SW480 (cell line): Measurements from ENCODE around the gene CDH13.

Experiments used
- DNase-seq: peaks from one replicate; pipeline ENCODE4 v3.0.0-alpha.2; 2016; ENCODE audit warnings: low spot score

Gene CDH13

DNA sequence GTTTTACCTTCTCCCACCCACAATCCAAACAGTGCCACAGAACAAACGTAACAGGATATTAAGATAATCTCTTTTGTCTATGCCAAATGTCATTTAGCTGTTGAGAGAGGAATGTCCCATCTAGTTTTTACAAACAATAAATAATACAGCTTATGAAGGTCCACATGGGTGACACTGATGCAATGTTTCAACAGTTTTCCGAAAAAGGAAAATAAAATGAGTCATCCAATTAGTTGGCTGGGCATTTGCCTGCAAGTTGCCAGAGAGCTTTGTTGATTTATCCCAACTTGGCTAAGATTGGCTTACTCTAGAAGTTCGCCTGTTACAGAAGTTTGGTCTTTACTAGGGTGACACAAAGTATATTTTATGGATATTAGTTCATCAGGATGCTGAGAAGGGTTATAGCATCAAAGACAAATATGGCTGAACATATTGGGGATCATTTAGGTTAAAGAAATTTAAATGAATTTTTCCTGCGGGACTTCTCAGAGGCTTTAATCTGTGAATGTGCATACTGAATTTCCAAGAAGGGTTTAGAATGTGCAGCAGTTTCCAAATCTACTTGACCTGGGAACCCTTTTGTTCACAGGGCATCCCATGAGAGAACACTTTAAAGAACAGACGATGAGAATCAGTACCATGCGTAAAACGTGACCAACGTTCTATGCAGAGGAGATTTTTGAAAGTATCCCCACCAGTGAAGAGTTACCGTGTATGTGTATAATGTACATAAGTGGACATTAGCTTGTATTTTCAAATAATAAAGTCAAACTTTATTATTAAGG lies 73.1 kb downstream of the CDH13 start:
- peak; percentile 77 for DNase-seq

DNA sequence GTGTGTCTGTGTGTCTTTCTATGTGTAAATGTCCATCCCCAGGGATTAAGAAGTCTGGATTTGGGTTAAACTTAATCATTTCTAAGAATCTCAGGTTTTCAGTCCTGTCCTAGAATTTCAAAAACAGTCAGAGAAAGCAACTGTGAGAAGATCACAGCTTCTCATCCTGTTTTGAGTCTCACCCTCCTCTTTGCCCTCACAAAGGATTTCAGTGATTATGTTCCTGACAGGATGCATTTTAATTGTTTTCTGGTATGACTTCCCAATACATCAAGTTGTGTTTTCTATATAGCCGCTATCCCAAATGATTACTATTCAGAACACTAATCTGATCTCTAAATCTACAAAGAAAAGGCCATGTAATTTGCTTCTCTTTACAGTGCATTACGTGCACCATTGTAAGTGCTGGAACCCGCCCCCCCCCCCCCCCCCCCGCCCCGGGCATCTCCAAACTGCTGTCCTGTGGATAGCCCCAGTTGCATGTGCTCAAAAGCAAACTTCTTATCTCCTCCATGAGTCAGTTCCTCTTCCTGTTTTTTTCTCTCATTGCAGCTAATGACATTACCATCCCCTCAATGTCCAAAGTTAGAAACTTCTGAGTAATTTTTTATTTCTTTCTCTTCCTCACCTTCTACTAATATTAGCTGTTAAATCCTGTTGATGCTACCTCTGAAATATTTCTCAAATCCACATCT lies 73.9 kb downstream of the CDH13 start:
- peak; percentile 47 for DNase-seq

DNA sequence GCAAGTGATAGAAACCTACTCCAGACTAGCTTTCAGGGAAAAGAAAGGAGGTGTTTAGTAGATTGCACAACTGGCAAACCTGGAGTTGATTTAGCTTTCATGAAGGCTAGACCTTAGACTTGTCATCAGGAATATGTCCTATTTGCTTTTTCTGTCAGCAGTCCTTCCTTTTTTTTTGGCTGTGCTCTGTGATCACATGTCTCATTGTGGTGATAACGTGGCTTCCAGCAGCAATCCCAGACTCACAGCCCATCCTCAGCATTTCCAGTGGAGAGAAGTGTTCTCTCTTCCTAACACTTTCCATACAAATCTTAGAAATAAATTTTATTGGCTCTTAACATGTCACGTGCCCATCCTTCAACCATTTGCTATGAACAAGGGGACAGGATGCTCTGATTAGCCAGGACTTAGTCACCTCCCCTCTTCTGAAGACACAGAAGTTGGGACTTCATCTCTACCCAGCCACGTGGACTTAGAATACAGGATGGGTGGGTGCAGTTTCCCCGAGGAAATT lies 74.7 kb downstream of the CDH13 start:
- no peak for DNase-seq

DNA sequence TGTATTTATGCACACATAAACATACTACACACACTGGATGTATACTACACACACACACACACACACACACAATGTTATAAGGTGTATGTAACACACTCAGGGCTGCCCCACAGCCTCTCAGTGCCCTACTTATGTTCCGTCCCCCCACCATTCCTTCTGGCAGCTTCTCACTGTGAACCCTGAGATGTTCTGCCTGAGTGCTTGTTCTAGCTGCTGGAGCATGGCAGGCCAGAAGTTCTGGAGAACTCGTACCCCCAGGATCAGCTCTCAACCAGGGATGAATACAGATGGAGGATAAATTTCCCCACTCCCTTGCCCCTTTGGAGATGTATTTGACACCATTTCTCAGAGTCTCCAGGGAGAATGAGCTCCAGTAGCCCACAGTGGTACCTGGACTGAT lies 76.4 kb downstream of the CDH13 start:
- DNase-seq, result no peak

DNA sequence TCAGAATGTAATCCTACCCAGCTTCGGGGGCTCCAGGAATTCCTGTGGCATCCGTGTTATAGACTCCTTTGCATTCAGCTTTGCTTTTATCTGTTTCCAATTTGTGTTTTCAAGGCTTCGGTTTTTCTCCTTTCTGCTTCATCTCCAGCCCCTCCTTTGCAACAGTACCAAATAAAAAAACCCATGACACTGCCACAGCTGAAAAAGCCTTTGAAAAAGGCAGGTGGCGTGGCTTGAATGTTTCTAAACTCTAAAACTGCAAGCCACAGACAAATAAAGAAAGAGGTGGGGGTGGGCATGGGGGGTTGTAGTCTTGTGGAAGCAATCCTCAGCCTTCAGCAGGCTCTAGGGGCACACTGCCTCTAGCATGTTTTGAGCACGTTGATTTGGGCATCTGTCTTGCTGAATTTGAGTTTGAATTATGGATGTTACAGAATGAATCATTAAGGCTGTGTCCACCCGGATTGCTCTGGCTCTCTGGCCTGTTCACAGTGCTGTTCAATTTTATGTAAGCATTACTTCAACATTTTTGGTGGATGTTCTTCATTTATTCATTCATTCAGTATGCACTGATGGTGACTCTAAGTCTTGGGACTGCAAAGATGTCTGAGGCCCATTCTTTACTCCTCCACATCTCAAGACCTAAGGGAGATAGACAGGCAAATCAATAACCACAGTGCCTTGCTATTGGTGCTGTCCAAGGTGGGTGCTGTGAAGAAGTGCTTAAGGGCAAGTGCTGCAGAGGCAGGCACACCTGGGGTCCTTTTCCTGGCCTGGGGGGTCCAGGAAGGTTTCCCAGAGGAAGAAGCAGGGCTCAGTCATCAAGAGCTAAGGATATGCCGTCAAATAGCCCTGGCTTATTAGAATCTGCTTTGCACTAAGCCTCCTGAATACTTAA lies 77.4 kb downstream of the CDH13 start:
- peak; percentile 44 for DNase-seq

DNA sequence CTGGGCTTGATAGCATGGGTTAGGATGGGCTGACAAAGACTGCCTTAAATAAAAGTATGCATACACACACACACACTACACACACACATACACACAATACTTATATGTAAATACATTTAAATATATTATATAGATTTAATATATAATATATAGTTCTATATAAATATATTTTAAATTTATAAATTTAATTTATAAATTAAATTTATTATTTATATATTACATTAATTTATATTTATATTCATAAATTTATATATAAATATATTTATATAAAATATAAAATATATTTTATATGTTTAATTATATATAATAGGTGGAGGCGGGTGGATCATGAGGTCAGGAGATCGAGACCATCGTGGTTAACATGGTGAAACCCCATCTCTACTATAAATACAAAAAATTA lies 83.2 kb downstream of the CDH13 start:
- DNase-seq, result no peak

DNA sequence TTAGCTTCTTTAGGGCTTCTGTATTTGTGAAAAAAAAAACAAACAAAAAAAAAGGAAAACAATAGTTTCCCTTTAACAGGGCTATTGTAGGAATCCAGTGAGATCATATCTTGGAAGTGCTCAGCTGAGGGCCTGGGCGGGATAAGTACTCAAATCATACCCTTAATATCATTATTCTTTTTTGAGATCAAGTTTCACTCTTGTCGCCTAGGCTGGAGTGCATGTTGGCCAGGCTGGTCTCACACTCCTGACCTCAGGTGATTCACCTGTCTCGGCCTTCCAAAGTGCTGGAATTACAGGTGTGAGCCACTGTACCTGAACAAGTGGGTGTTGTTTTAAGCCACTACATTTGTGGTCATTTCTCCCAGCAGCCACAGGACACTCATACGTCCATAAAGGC lies 87.0 kb downstream of the CDH13 start:
- peak; percentile 73 for DNase-seq

DNA sequence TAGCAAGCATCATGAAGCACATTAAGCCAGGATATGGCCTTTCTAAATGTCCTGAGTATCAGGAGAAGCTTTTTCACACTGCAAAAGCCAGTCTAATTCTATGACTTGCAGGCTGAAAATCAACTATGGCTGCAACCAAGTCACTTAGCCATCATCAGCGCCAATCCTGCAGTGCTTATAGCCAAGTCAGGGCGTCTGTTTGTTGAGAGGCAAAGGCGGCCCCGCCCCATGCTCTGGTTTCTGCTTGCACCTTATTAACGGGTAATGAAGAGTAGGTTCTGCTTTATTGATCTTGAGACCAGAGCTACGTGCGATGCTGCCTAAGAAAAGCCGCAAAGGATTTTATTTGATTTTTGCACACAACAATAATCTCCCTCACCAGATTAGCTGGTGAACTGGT lies 88.4 kb downstream of the CDH13 start:
- DNase-seq, result no peak

DNA sequence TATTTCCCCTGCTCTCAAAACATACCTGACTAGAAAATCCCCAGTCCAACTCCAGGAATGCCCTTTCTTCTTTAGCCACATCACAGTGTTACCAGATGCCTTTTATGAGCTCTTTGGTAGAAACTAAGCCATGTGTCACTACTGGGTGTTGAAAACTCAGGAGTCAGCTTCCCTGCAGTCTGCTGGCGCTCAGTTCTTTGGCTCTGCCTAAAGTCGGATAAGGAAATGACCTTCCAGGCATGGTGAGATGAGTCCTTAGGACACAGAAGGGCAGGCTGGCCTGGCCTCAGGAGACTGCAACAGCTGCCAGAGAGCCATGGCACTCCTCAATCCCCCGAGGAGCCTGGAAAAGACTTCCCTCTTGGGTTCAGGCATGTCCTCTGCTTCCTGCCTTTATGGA lies 89.1 kb downstream of the CDH13 start:
- DNase-seq, result peak; percentile 62

DNA sequence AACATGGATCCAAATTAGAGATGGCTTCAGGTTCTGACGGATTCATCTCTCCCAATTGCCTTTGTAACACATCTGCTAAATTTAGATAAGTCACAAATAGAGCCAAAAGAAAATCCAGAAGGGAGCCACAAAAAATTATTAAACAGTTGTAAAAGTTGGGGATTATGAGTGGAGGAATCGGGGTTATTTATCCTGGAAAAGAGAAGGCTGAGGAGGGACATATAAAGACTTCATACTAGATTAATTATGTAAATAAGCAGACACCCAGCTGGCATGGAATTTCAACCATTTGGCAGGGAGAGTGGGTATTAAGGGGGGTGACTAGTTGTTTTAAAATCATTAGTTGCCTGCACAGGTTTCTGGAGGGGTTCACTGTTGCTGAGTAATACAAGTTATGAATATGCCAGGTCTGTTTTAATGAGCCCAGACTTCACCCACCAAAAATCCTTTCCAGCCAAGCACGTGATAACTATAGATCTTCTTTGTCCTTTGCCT lies 89.6 kb downstream of the CDH13 start:
- DNase-seq, result no peak

DNA sequence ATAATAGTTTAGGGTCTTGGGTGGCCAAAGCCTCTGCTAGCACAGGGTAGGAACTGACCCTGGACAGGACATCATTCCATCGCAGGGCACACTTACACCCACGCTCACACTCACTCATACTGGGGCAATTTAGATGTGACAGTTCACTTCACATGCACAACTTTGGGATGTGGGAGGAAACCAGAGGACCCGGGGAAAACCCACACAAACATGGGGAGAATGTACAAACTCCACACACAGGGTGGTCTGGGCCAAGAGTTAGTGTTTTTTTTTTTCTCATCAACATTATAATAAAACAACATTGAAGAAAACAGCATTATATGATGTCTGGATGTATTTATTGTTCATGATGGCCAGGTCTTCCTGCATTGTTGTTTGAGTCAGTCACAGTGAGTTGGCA lies 93.6 kb downstream of the CDH13 start:
- DNase-seq, result no peak

DNA sequence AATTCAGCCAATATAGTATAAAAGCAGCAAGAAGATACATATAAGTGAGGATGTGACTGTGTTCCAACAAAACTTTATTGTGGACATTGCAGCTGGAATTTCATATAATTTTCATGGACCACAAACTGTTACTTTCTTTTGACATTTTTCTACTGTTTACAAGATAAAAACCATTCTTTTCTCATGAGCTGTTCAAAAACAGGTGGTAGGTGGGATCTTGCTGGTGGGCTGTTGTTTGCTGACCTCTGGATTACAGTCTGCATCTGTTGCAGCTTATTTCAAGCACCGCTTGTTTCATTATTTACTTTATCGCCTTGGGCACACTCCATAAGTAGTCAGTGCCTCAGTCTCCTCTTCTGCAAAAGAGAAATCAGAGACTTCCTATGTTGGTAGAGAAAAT lies 99.5 kb downstream of the CDH13 start:
- no peak for DNase-seq

DNA sequence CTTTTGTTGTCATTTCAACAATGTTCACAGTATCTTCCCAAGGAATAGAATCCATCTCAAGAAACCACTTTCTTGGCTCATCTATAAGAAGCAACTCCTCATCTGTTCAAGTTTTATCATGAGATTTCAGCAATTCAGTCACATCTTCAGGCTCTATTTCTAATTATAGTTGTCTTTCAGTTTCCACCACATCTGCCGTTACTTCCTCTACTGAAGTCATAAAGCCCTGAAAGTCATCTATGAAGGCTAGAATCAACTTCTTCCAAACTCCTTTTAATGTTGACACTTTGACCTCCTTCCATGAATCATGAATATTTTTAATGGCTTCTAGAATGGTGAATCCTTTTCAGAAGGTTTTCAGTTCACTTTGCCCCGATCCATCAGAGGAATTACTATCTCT lies 102.1 kb downstream of the CDH13 start:
- DNase-seq, result no peak

DNA sequence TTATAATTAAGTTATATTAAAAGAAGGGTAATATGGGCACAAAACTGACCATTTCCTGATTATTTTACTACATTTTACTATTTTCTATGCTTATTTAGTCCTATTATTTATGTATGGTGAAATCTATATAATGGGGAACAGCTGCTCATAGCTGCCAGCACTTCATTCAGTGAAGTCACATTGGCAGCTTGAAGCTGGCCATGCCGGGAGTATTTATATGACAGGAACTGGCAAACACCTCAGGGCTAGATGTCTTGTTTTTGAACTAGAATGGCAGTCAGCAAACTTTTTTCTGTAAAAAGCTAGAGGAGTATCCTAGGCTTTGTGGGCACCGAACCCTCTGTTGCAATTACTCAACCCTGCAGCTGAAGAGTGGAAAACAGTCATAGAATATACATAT lies 104.1 kb downstream of the CDH13 start:
- no peak for DNase-seq

DNA sequence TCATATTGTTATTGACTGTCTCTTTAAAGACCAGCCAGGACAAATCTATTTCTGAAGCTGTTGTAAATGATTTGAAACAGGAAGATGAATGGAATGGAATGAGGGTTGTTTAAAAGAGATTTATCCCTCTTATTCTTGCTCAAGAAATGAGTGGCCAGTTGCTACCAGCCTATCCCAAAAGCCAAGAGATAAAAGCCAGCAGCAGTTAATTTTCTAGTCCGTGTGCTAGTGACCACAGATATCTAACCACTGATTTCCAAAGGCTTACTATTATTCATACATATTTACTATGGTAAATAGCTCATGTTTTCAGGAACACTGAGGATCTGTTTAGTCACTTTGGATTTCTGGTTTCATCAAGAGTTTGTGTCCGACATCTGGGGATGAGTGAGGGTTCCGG lies 105.7 kb downstream of the CDH13 start:
- DNase-seq, result no peak

DNA sequence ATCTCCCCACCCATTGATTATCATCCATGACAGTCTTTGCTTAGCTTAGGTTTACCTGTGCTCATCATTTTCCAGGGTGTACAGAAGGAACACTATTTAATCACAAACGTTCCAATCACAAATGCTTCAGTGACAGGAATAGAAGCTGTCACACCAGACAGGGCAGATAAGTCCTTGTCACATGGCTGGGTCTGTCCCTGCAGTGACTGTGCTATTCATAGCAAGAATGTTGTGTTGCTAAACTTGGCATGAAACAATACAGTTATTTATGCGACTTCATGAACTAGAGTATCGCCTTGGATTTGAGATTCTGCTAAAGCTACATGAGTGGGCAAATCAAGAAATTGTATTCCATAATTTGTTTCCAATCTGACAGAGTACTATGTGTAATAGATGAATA lies 108.4 kb downstream of the CDH13 start:
- DNase-seq, result no peak

DNA sequence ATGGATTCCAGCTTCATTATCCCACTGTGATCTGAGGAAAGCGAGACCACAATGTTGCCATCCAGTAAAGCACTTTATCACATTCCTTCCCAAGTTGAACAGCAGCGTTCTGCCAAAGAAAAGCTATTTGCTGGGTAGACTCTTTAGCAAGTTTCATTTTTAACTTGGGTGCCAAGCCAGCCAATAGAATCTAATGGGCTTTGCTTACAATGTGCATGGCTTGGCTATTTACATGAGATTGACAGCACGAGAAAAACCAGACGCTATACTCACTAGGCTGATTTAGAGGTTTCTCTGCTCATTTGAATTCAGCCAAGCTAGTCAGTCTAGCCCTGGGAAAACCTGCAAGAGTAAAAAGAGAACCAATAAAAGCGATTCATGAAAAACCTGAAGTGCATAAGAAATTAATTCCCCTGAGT lies 108.9 kb downstream of the CDH13 start:
- no peak for DNase-seq

DNA sequence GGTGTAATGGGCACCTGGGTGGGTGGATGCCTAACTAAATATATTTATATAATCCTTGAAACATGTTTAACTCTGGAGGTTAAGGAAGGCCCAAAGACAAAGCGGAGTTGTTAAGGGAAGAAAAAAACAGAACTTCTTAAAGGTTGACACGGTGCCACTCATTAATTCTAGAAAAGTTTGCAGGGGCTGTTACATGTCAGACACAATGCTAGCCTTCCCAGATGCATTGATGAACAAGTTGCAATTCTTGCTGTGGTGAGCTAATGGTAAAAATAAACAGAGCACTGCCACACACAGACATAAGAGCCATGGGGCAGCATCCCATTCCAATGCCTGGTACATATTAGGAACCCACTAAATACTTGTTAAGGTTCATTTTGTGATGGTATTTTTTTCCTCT lies 109.5 kb downstream of the CDH13 start:
- no peak for DNase-seq

DNA sequence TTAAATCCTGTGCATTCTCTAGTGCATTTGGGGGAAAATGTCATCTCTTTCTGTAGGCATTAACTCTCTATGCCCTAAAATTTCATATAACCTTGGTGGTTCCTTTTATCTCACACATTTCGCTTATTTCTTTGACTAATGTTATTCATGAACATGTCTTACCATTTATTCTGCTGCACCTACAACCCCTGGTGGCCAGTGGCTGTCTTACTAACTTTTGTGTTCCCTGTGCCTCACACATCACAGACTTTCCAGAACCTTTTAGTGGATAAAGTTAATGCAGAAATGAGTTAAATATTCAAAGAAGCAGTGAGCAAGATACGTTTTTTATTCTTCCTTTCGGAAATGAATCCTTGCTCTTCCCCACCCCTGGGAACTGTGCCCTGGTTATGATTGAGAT lies 111.9 kb downstream of the CDH13 start:
- DNase-seq, result peak; percentile 10

DNA sequence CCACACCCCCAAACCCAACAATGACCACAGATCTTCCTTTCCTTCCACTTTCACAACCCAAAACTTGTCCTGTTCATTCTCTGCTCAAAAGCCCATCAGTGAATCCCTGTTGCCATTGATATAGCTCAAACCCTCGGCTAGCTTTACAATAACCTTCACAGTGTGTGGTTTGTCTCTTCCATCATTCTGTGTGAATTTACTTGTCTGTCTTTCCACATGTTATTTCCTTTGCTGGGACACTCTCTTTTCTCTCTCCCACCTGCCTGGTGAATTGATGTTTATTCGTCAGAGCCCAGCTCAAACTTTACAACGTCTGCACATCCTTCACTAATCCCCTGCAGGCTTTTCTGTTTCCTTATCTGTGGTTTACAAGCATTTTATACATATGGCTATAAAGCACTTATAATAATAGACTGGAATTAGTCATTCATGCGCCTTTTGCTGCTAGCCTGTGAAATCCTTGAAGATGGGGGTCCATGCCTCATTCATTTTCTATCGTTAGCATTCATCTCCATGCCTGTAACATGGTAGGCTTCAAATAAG lies 114.4 kb downstream of the CDH13 start:
- no peak for DNase-seq

DNA sequence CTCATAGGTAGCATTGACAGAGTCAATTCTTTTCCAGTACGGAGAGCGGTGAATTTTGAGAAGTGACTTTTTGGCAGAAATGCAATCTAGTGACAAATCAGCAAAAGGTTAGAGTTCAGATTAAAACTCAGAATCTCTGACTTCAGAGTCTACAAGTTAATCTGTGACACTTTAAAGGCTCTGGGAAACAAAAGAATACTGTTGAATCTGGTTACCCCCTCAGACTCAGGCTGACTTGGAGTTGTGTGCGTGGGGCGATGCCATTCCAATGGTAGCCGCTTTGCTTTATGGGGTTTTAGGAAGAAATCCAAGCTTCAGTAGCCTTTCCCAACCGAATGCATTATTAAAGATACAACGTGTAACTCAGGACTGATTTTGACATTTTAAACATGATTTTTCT lies 118.2 kb downstream of the CDH13 start:
- no peak for DNase-seq

DNA sequence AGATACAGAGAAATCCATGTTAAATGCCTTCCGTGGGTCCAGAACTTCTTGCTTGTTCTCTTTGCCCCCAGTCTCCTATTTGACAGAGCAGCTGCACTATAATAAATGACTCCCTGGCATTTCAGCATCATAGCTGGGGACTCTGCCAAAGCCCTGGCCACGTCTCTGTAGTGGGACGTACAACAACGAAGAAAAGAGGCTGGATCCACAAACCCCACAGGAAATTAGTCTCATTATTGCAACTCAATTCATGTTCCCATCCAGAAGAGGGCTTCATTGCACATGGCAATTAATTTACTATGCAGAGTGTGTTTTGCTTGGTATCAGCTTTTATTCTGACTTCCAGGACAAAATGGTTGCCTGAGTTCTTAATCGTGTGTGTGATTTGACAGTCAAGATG lies 121.3 kb downstream of the CDH13 start:
- no peak for DNase-seq
